D721Med (cell line): ENCODE results near the gene LDLRAD4.

Source experiments
- DNase-seq: peaks from one replicate; pipeline ENCODE4 v3.0.0; 2011; ENCODE audit warnings: low spot score; ENCODE audit not compliant: insufficient read length
- FAIRE-seq: peaks from 2 replicates; lab custom pipeline; 2011; peaks lifted over from hg19 to GRCh38; lab: Jason Lieb, UNC
- CTCF ChIP-seq: IDR thresholded peaks from 2 replicates; pipeline ENCODE4 v1.5.1; 2012; ENCODE audit warnings: mild to moderate bottlenecking, control low read depth; ENCODE audit not compliant: insufficient read depth; ENCODE audit errors: missing control alignments

Gene LDLRAD4

GRCh38 chr18:13246591-13246990 is 28.0 kb downstream of the LDLRAD4 start:
- DNase-seq (no peak), FAIRE-seq (no peak)

GRCh38 chr18:13247506-13247905 is 28.9 kb downstream of the LDLRAD4 start:
- no peak for DNase-seq
- FAIRE-seq, result no peak
- TF ChIP-seq CTCF, result no peak

More at GRCh38 chr18:13246591-13246990, 28.0 kb downstream of the LDLRAD4 start:
- no peak for TF ChIP-seq CTCF

- no peak for TF ChIP-seq CTCF
- FAIRE-seq, result no peak
- no peak for DNase-seq
These were observed 34.3 kb downstream of the LDLRAD4 start for GRCh38 chr18:13252686-13253410.

- FAIRE-seq, result no peak
- DNase-seq, result no peak
- no peak for TF ChIP-seq CTCF
These were observed 35.5 kb downstream of the LDLRAD4 start for GRCh38 chr18:13253786-13254688.

GRCh38 chr18:13254971-13255927 is 36.7 kb downstream of the LDLRAD4 start:
- no peak for TF ChIP-seq CTCF
- FAIRE-seq, result no peak
- DNase-seq, result no peak

GRCh38 chr18:13256444-13257305 is 38.1 kb downstream of the LDLRAD4 start:
- DNase-seq, result no peak
- FAIRE-seq, result no peak
- TF ChIP-seq CTCF, result no peak
